Loucy (cell line): ENCODE data around the gene ABCB9.

Source experiments
- H2AFZ ChIP-seq: fragments of 200-600 bp; sonication (generic); 2 replicates; pipeline ENCODE4 v1.6.0; 2016; ENCODE audit warnings: antibody characterized with exemption, mild to moderate bottlenecking, low read length, moderate library complexity
- H3F3A ChIP-seq: fragments of 200-600 bp; 2 replicates; pipeline ENCODE4 v1.6.0; 2016; ENCODE audit warnings: antibody characterized with exemption, low read depth, mild to moderate bottlenecking
- H3K27me3 ChIP-seq: fragments of 200-600 bp; sonication (generic); 2 replicates; pipeline ENCODE4 v1.6.1; 2014; ENCODE audit warnings: low read length, mild to moderate bottlenecking; ENCODE audit not compliant: insufficient read depth, poor library complexity, severe bottlenecking
- H3K36me3 ChIP-seq: fragments of 200-600 bp; sonication (generic); 2 replicates; pipeline ENCODE4 v1.6.1; 2016; ENCODE audit warnings: low read length; ENCODE audit not compliant: insufficient read depth
- H3K4me1 ChIP-seq: fragments of 200-600 bp; sonication (generic); 2 replicates; pipeline ENCODE4 v1.5.1; 2014; ENCODE audit warnings: low read length, mild to moderate bottlenecking; ENCODE audit not compliant: insufficient read depth, poor library complexity, severe bottlenecking
- H3K4me2 ChIP-seq: fragments of 200-600 bp; sonication (generic); 2 replicates; pipeline ENCODE4 v1.6.0; 2014; ENCODE audit warnings: antibody characterized with exemption, low read length, low read depth, mild to moderate bottlenecking; ENCODE audit not compliant: poor library complexity, severe bottlenecking
- H3K4me3 ChIP-seq: fragments of 200-600 bp; sonication (generic); 2 replicates; pipeline ENCODE4 v1.5.1; 2014; ENCODE audit warnings: low read length, mild to moderate bottlenecking, mixed read lengths; ENCODE audit not compliant: poor library complexity, severe bottlenecking
- H3K79me2 ChIP-seq: fragments of 200-600 bp; sonication (generic); 2 replicates; pipeline ENCODE4 v1.6.1; 2014; ENCODE audit warnings: low read length; ENCODE audit not compliant: insufficient read depth
- H3K9ac ChIP-seq: fragments of 200-600 bp; sonication (generic); 2 replicates; pipeline ENCODE4 v1.6.0; 2014; ENCODE audit warnings: mild to moderate bottlenecking, low read depth, low read length, moderate library complexity; ENCODE audit not compliant: poor library complexity, severe bottlenecking
- H3K9me2 ChIP-seq: fragments of 200-600 bp; sonication (generic); replicated peaks from 2 replicates; pipeline ENCODE4 v1.6.1; 2016; ENCODE audit warnings: low read depth, low read length, mixed read lengths
- H3K9me3 ChIP-seq: fragments of 200-600 bp; sonication (generic); 2 replicates; pipeline ENCODE4 v1.6.1; 2014; ENCODE audit warnings: mild to moderate bottlenecking, antibody characterized with exemption, low read length, low read depth; ENCODE audit not compliant: insufficient read depth
- H4K20me1 ChIP-seq: fragments of 200-600 bp; sonication (generic); 2 replicates; pipeline ENCODE4 v1.6.0; 2014; ENCODE audit warnings: antibody characterized with exemption, low read length, mild to moderate bottlenecking; ENCODE audit not compliant: insufficient read depth, poor library complexity, severe bottlenecking
- EZH2phosphoT487 ChIP-seq: fragments of 200-600 bp; IDR thresholded peaks from 2 replicates; pipeline ENCODE4 v1.6.1; 2018; ENCODE audit warnings: antibody characterized with exemption, mild to moderate bottlenecking, moderate library complexity, borderline replicate concordance
- TF ChIP-seq, protein P1 (sequence below): fragments of 200-600 bp; sonication (generic); conservative IDR thresholded peaks from 2 replicates; pipeline ENCODE4 v1.5.1; 2014; ENCODE audit warnings: mild to moderate bottlenecking, antibody characterized with exemption, low read length

The ABCB9 gene

DNA sequence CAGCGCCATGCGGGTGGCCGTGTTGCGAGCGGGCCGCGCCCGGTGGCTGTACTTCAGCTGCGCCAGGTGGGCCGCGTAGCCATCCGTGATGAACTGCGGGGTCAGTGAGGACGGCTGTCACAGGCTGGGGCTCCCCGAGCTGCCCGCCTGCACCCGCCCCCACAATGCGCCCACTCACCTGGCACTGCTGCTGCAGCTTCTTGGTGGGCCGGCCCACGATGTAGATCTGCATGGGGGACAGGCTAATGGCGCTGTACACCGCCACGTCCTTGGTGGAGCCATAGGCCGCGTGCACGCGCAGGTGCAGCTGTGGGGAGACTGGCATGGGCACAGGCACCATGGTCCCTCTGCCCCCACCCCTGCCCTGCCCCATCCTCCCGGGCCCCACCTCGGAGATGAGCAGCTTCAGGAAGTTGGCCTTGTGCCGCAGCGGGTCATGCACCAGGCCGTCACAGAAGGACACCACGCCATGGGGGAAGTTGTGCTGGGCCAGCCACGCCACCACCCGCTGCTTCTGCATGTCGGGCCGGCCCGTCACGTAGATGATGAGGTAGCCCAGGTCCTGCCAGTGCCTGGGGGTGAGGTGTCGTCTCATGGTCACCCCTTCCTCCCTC, 20.1 kb upstream of the ABCB9 start:
- H3F3A ChIP-seq = no peaks in the 10 kb centered on the region
- H3K4me1 ChIP-seq = peaks cover 26% of the 10 kb centered on the region
- H4K20me1 ChIP-seq = peaks cover 21% of the 10 kb centered on the region
- no peaks in the 10 kb centered on the region for H3K9me2 ChIP-seq
- TF ChIP-seq, protein P1, sequence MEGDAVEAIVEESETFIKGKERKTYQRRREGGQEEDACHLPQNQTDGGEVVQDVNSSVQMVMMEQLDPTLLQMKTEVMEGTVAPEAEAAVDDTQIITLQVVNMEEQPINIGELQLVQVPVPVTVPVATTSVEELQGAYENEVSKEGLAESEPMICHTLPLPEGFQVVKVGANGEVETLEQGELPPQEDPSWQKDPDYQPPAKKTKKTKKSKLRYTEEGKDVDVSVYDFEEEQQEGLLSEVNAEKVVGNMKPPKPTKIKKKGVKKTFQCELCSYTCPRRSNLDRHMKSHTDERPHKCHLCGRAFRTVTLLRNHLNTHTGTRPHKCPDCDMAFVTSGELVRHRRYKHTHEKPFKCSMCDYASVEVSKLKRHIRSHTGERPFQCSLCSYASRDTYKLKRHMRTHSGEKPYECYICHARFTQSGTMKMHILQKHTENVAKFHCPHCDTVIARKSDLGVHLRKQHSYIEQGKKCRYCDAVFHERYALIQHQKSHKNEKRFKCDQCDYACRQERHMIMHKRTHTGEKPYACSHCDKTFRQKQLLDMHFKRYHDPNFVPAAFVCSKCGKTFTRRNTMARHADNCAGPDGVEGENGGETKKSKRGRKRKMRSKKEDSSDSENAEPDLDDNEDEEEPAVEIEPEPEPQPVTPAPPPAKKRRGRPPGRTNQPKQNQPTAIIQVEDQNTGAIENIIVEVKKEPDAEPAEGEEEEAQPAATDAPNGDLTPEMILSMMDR = no peak
- TF ChIP-seq EZH2phosphoT487 = no peak
- H2AFZ ChIP-seq = no peak overlapping the region
- no peak overlapping the region for H3K4me2 ChIP-seq
- no peaks in the 10 kb centered on the region for H3K9me3 ChIP-seq
- H3K36me3 ChIP-seq = 0 out of 2 replicates have a peak, but pooled peaks cover 5% of the 10 kb centered on the region
- no peak overlapping the region for H3K4me3 ChIP-seq
- no peaks in the 10 kb centered on the region for H3K27me3 ChIP-seq
- H3K9ac ChIP-seq = no peak overlapping the region
- H3K79me2 ChIP-seq = peaks cover 20% of the 10 kb centered on the region

DNA sequence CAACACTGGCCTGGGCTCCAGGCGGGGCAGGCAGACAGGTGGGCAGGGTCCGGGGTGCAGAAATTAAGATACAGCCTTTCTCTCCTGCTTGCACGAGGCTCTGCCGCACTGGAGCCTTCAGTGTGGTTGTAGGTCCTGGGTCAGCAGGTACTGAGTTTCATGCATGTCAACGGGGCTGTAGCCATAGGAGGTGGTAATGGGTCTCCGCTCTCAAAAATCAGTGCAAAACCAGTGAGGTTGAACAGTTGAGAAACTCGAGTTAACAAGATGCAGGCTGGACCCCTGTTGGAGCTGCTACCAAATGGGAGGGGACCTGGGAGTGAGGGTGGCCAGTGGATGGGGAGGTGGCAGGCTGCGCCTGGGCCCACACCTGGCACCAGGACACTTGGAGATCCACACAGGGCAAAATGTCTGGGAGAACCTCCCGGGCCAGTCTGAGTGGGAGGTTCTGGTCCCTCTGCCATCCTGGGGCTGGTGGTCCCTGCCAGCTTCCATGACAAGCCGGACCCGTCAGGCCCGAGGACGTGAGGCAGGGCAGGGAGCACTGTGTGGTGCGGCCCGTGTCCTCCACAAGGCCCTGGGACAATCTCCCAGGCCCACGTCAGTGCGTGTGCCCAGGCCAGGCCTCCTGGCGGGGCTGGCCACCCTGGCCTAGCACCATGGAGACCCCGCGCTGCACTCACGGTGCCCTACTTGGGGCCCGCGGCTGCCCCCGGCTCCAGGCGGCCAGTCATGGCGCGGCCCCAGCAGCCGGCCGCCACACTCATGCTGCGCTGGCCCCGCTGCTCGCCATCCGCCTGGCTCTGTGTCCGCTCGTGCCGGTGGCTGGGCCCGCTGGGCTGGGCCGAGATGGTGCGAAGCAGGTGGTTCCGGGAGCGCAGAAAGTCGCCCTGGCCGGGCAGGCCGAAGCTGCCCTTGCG, 19.3 kb upstream of the ABCB9 start:
- H3K9me2 ChIP-seq = no peaks in the 10 kb centered on the region
- H3K36me3 ChIP-seq = 0 out of 2 replicates have a peak, but pooled peaks cover 5% of the 10 kb centered on the region
- no peaks in the 10 kb centered on the region for H3F3A ChIP-seq
- H3K79me2 ChIP-seq = peaks cover 28% of the 10 kb centered on the region
- H3K4me3 ChIP-seq = no peak overlapping the region
- H4K20me1 ChIP-seq = peaks cover 28% of the 10 kb centered on the region
- no peak overlapping the region for H2AFZ ChIP-seq
- no peak for TF ChIP-seq EZH2phosphoT487
- TF ChIP-seq, protein P1 = no peak
- no peaks in the 10 kb centered on the region for H3K27me3 ChIP-seq
- H3K9me3 ChIP-seq = no peaks in the 10 kb centered on the region
- H3K4me2 ChIP-seq = no peak overlapping the region
- H3K9ac ChIP-seq = no peak overlapping the region
- peaks cover 26% of the 10 kb centered on the region for H3K4me1 ChIP-seq

DNA sequence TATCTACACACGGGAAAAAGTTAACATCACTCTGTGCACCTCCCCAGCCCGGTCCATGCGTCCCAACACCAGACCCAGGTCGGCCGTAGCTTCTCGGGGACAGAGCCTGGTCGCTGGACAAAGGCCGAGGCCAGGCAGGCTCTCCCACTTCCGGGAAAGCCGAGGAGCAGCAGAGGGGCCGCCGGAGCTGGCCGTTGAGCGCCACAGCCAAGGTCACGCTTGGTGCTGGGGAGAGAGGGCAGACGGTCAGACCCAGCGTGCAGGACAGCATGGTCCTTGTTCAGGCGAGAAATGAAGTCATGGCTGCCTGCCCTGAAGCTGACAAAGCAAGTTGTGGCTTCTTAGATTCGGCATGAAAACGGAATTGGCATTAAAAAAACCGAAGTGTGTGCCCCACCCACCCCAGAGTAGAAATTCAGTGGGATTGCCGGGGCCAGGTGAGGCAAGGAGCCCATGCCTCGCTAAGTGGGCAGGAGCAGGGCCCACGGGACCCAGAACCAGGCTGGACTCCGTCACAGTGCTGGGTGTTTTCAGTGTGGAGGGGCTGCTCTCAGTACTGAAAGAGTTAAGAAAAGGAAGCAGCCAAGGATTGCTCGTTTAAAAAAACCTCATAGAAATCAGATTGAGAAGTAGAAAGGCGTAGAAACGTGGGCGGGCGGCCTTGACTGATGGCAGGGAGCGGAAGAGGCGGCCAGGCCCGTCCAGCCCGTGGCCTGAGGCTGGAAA, 18.5 kb upstream of the ABCB9 start:
- H3K4me3 ChIP-seq = no peak overlapping the region
- no peaks in the 10 kb centered on the region for H3K9me2 ChIP-seq
- no peak overlapping the region for H3K9ac ChIP-seq
- no peaks in the 10 kb centered on the region for H3F3A ChIP-seq
- H3K79me2 ChIP-seq = peaks cover 35% of the 10 kb centered on the region
- TF ChIP-seq, protein P1 = no peak
- TF ChIP-seq EZH2phosphoT487 = no peak
- H3K4me2 ChIP-seq = peak overlapping the region; percentile 99
- H2AFZ ChIP-seq = no peak overlapping the region
- peaks cover 26% of the 10 kb centered on the region for H3K4me1 ChIP-seq
- 0 out of 2 replicates have a peak, but pooled peaks cover 5% of the 10 kb centered on the region for H3K36me3 ChIP-seq
- H3K9me3 ChIP-seq = no peaks in the 10 kb centered on the region
- peaks cover 29% of the 10 kb centered on the region for H4K20me1 ChIP-seq
- H3K27me3 ChIP-seq = no peaks in the 10 kb centered on the region
